Measurements from ENCODE around the gene GSPT1. TPM values are rescaled to one million over a fixed set of nuclear protein-coding genes. Genes with fewer than 3 reads are reported as not detected.
A peak's percentile ranks its signal among the peaks of the same experiment; 100 is the strongest.

The GSPT1 gene
- total RNA-seq, 8 experiments from 2014 or later: 37.9 to 157 (median 78.0) TPM

DNA sequence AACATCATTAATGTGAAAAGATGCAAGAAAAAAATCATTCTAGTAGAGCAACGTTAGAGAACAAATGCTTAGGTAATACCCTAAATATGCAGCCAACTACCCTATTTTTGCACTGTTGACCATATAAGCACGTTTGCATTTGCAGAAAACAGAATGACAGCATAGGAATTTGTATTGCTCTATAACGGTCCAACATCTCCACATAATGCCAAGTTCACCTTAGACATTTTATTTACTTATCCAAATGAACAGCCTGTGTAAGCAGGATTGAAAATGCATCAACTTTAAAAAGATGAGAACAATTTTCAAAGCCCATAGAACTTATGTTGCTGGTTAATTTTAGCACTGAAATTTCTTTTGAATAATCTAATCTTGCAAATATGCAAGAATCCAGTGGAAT, 45.4 kb downstream of the GSPT1 start:
- Histone ChIP-seq H3K4me3 (no peak overlapping the region), H3K27ac (no peak overlapping the region), H3K4me1 (replicated peaks in 1 of 2) (no peaks in the 10 kb centered on the region)
- in situ Hi-C loops (cut with MboI; ENCODE audit: low pct_unique_long_range_greater_than_20kb in 2 of 9, low sequenced_read_pairs in 9 of 9, unreplicated experiment in 9 of 9): no loop called here
- 5 to 95% (median 65%) methylated on average over 1 to 3 of the region's 3 CpGs; no CpG with 5 or more reads in 1 of the 10 experiments for WGBS, 10 experiments
- ATAC-seq (replicated peaks in 6 of 8): peak in 3 of 8 experiments; percentile 29 to 73 (median 48)

DNA sequence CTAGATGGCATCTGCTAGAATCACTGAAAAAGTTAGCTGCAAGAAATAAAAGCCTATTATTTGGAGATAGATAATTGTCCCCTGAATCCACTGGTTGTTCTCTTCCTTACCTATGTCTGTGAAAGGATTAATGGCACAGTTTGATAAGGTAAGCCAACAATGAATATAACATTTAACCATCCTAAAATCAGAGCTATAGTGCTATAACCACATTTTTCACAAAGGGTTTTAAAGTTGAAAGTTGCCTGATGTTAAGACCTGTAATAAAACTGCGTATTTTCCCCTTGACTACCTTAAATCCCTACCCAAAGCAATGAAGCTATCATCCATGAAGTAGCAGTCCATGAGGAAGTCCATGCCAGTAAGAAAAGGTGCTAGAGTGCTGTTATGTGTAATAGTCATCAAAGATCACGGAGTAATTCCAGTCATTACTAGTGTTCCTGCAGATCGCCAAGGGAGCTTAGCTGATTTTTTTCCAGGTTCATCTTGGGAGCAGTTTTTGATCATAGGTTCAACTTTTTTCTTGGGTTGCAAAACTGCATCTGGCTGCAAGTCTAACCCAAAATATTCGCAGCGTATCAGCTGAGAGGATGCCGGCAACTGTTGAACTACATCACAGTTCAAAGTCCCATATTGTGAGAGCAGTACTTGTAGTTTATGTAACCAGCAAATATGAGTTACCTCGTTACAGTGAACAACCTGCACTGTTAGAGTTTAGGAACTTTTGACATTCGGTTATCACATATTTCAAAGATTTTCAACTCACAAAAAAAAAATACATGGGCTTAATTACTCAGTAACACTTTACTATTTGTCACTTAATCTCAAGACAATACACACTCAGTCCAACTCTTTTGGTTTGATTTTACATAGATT, 46.2 kb downstream of the GSPT1 start:
- ATAC-seq (replicated peaks in 6 of 8): no peak
- in situ Hi-C loops (cut with MboI; ENCODE audit: low pct_unique_long_range_greater_than_20kb in 2 of 9, low sequenced_read_pairs in 9 of 9, unreplicated experiment in 9 of 9): no loop called here
- Histone ChIP-seq H3K27ac (no peak overlapping the region), H3K4me3 (no peak overlapping the region), H3K4me1 (replicated peaks in 1 of 2) (no peaks in the 10 kb centered on the region)
- 79 to 100% (median 91%) methylated on average over 2 to 7 of the region's 8 CpGs; no CpG with 5 or more reads in 1 of the 10 experiments for WGBS, 10 experiments

DNA sequence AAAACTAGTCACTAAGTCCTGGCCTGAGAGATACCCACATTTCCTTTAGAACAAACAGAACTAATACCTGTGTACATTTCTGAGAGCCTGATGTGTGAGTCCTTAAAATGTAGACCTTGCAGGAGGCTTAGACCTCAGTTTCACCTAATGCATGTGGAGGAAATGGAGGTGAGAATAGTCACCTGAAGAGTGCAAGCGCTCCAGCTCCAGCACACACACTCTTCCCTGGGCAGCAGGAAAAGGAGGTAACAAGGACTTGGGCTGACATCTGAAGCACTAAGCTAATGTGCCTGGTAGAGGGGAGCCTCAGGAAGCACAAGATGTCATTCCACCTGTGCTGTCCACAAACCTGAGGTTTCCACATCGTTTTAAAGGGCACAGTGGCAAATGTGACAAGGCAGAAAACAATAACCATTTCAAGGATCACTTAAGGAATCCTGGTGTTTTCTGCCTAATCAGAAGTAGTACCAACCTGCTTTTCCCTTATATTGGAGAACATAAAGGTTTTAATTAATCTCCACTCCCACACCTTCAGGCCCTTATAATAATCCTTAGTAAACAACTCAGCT, 47.3 kb downstream of the GSPT1 start:
- H3K27ac ChIP-seq: no peak overlapping the region
- no peak for ATAC-seq (replicated peaks in 6 of 8)
- in situ Hi-C loops (cut with MboI; ENCODE audit: low pct_unique_long_range_greater_than_20kb in 2 of 9, low sequenced_read_pairs in 9 of 9, unreplicated experiment in 9 of 9): no loop called here
- no peaks in the 10 kb centered on the region for H3K4me1 ChIP-seq (replicated peaks in 1 of 2)
- H3K4me3 ChIP-seq: no peak overlapping the region
- WGBS, 10 experiments: 80 to 100% (median 92%) methylated on average over 1 to 2 of the region's 2 CpGs; no CpG with 5 or more reads in 6 of the 10 experiments

DNA sequence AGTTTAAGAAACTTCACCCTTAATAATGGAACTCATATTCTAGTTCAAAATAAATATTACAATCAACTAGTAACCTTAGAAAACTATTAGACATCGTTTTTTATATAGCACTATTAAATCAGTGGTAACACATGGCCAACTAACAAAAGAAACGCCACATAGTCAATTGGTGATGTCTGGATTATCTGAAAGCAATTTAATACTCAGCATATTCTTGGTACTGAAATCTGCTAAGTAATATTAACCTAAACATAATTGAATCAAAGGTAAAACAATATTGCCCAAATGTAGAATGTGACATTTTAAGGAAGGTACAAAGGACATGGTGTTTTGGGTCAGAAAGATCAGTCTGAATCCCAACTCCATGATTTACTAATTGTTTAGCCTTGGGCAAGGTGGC, 53.3 kb downstream of the GSPT1 start:
- Histone ChIP-seq H3K4me3 (no peak overlapping the region), H3K27ac (no peak overlapping the region), H3K4me1 (replicated peaks in 1 of 2) (no peaks in the 10 kb centered on the region)
- in situ Hi-C loops (cut with MboI; ENCODE audit: low pct_unique_long_range_greater_than_20kb in 2 of 9, low sequenced_read_pairs in 9 of 9, unreplicated experiment in 9 of 9): no loop called here
- no peak for ATAC-seq (replicated peaks in 6 of 8)
- WGBS, 10 experiments: 14 to 100% (median 92%) methylated on average over 1 to 2 of the region's 2 CpGs; no CpG with 5 or more reads in 1 of the 10 experiments

DNA sequence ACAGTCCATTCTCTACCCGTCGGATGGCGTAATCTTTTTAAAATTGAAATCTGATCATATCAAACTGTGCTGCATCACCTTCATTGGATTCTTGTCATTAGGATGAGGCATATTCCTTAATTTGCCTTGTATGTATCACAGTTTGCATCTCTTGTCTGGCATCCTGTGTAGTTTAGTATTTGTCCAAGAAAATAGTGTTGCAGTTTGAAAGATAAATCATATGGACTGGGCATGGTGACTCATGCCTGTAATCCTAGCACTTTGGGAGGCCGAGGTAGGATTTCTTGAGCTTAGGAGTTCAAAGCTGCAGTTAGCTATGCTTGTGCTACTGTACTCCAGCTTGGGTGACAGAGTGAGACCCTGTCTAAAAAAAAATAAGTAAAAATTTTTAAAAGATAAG, 58.6 kb downstream of the GSPT1 start:
- Histone ChIP-seq H3K27ac (no peak overlapping the region), H3K4me3 (no peak overlapping the region), H3K4me1 (replicated peaks in 1 of 2) (peaks cover 3 to 5% of the 10 kb centered on the region in 2 donors)
- in situ Hi-C loops (cut with MboI; ENCODE audit: low pct_unique_long_range_greater_than_20kb in 2 of 9, low sequenced_read_pairs in 9 of 9, unreplicated experiment in 9 of 9): no loop called here
- WGBS, 10 experiments: 71 to 100% (median 100%) methylated on average over 1 to 4 of the region's 4 CpGs; no CpG with 5 or more reads in 2 of the 10 experiments
- peak in 3 of 8 experiments; percentile 17 to 52 (median 27) for ATAC-seq (replicated peaks in 6 of 8)

DNA sequence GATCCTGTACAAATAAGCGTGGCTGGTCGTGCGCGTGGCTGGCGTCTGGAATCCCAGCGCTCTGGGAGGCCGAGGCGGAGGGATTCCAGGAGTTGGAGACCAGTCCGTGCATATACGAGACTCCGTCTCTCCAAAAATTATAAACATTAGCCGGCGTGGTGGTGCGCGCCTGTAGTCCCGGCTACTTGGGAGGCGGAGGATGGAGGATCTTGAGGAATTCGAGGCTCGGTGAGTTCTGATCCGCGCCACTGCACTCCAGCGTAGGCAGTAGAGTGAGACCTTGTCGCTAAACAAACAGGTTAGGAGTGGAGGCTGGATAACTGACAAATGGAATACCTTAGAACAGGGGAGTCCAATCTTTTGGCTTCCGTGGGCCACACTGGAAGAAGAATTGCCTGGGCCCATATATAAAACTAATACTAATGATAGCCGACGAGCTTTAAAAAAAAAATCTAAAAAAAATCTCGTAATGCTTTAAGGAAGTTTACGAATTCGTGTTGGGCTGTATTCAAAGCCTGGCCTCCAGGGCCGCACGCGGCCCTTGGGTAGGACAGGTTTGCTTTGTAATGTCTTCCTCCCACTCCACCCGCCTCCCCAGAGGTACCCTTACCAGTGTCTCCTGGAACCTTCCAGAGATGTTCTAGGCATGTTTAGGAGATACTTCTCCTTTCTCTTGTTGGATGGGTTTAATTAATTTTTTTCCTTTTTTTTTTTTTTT, 63.5 kb downstream of the GSPT1 start:
- WGBS, 10 experiments: 20 to 95% (median 74%) methylated on average over 2 to 30 of the region's 33 CpGs; no CpG with 5 or more reads in 2 of the 10 experiments
- H3K27ac ChIP-seq: peak overlapping the region; percentile 82 to 98
- ATAC-seq (replicated peaks in 6 of 8): no peak
- peaks cover 11% of the 10 kb centered on the region in 2 donors for H3K4me1 ChIP-seq (replicated peaks in 1 of 2)
- H3K4me3 ChIP-seq: peak overlapping the region; percentile 60 to 97 (median 88)
- in situ Hi-C loops (cut with MboI; ENCODE audit: low pct_unique_long_range_greater_than_20kb in 2 of 9, low sequenced_read_pairs in 9 of 9, unreplicated experiment in 9 of 9): no loop called here

DNA sequence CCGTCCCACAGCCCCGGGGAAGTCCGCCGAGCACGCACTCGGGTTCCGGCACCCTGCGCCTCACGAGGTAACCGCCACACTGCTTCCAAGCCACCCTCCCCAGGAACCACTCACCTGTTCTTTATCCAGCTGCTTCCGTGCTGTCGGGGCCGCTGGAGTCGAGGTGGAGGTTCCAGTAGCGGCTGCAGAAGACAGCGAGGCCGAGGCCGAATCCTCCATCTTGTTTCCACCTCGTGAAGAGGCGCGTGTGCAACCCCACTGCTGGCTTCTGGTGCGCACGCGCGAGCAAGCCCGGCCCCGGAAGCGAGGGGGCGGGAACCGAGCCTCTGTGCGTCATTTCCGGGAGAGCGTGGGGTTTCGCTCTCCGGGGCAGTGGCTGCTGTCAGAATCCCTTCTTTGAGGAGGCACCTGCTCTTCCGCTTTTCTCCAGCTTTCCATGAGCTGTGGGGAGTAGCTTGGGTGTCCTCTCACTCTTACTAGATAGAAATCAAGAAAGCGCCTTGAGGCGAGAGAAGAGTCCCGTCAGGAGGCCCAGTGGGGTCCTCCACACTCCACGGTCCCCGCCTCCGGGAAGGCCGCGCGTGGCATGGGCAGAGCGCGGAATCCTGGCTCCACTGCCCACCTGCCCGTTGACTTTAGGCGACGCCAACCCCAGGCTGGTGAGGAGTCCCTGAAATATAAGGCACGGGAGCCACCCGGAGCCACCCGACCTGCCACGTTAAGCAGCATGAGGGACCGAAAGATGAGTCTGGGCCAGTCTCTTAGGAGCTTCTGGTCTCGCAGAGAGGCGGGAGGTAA, 64.3 kb downstream of the GSPT1 start, which contains the start of gene RSL1D1:
RSL1D1 (minus strand) TSS at position 249 of the 798 bp plus-strand sequence; CDS start at position 219, 30 bp downstream.
- H3K27ac ChIP-seq: peak within 1 kb of the TSS; percentile 82 to 98
- peak within 1 kb of the TSS; percentile 60 to 97 (median 88) for H3K4me3 ChIP-seq
- peak; percentile 89 to 97 (median 94) for ATAC-seq (replicated peaks in 6 of 8)
- H3K4me1 ChIP-seq (replicated peaks in 1 of 2): peaks cover 11% of the 10 kb centered on the region in 2 donors
- in situ Hi-C loops (cut with MboI; ENCODE audit: low pct_unique_long_range_greater_than_20kb in 2 of 9, low sequenced_read_pairs in 9 of 9, unreplicated experiment in 9 of 9): no loop called here
- 0 to 7% (median 1%) methylated on average over 3 to 13 of the region's 57 CpGs; no CpG with 5 or more reads in 4 of the 10 experiments for WGBS, 10 experiments

DNA sequence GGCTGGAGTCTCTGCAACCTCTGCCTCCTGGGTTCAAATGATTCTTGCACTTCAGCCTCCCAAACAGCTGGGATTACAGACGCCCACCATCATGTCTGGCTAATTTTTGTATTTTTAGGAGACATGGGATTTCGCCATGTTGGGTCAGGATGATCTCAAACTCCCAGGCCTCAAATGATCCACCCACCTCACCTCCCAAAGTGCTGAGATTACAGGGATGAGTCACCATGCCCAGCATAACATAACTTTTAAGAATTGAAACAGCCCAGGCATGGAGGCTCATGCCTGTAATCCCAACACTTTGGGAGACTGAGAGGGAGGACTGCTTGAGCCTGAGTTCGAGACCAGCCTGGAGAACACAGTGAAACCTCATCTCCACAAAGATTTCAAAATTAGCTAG, 66.9 kb downstream of the GSPT1 start:
- Histone ChIP-seq H3K27ac (no peak overlapping the region), H3K4me3 (no peak overlapping the region), H3K4me1 (replicated peaks in 1 of 2) (peaks cover 11% of the 10 kb centered on the region in 2 donors)
- ATAC-seq (replicated peaks in 6 of 8): no peak
- in situ Hi-C loops (cut with MboI; ENCODE audit: low pct_unique_long_range_greater_than_20kb in 2 of 9, low sequenced_read_pairs in 9 of 9, unreplicated experiment in 9 of 9): no loop called here
- 87 to 100% (median 100%) methylated on average over 1 to 3 of the region's 3 CpGs; no CpG with 5 or more reads in 7 of the 10 experiments for WGBS, 10 experiments

DNA sequence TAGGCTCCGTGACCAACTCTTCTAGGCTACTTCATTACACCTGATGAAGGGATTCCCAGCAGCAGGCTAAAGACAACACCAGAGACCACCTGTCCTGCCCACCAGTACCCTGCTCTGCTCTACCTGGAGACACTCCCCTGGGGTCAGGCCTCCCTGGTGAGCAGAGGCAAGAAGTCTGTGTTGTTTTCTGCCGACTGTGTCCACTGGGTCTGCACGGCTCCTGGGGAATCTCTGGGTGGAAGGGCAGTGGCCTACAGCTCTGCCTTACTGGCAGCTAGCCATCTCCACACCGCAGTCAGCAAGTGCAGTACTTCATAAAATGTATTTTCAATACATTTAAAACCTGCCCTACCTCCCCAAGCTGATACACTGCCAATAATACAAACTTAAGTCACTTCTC, 71.3 kb downstream of the GSPT1 start:
- no peak for ATAC-seq (replicated peaks in 6 of 8)
- no peaks in the 10 kb centered on the region for H3K4me1 ChIP-seq (replicated peaks in 1 of 2)
- in situ Hi-C loops (cut with MboI; ENCODE audit: low pct_unique_long_range_greater_than_20kb in 2 of 9, low sequenced_read_pairs in 9 of 9, unreplicated experiment in 9 of 9): no loop called here
- no peak overlapping the region for H3K4me3 ChIP-seq
- WGBS, 10 experiments: 60 to 100% (median 100%) methylated on average over 1 to 3 of the region's 4 CpGs; no CpG with 5 or more reads in 3 of the 10 experiments
- H3K27ac ChIP-seq: no peak overlapping the region

DNA sequence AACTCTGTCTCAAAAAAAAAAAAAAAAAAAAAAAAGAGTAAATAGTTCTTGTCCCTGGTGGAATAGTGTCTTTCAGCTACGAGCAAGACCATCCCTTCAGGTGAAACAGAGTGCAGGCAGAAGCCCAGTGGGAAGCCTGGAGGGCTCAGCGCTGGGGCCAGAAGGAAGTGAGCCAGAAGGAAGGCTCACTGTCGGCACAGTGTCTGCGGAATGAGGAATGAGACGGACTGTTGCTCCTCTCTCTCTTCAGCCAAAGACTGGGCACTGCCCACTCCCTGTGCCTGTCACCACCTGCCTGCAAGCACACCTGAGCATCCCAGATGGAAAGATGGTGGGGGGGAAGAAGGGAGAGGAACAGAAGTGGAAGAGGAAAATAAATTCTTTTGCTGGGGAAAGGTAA, 71.9 kb downstream of the GSPT1 start:
- in situ Hi-C loops (cut with MboI; ENCODE audit: low pct_unique_long_range_greater_than_20kb in 2 of 9, low sequenced_read_pairs in 9 of 9, unreplicated experiment in 9 of 9): no loop called here

DNA sequence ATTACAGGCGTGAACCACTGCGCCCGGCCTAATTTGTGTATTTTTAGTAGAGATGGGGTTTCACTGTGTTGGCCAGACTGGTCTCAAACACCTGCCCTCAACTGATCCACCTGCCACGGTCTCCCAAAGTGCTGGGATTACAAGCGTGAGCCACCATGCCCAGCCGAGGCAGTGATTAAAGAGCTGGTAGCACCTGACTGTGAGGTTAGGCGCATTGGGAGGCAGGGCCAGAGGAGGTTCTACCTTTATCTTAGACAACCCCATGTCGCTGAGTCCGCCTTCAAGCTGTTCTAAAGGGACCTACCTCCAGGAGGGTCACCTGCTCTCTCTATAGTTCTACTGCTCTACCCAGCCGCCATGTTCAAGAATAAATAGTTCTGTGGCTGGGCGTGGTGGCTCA, 72.5 kb downstream of the GSPT1 start:
- in situ Hi-C loops (cut with MboI; ENCODE audit: low pct_unique_long_range_greater_than_20kb in 2 of 9, low sequenced_read_pairs in 9 of 9, unreplicated experiment in 9 of 9): no loop called here
- H3K27ac ChIP-seq: no peak overlapping the region
- H3K4me1 ChIP-seq (replicated peaks in 1 of 2): no peaks in the 10 kb centered on the region
- WGBS, 10 experiments: 80 to 100% (median 96%) methylated on average over 1 to 7 of the region's 11 CpGs; no CpG with 5 or more reads in 2 of the 10 experiments
- ATAC-seq (replicated peaks in 6 of 8): no peak
- H3K4me3 ChIP-seq: no peak overlapping the region

More for the DNA sequence above, 71.9 kb downstream of the GSPT1 start:
- Histone ChIP-seq H3K4me3 (no peak overlapping the region), H3K4me1 (replicated peaks in 1 of 2) (no peaks in the 10 kb centered on the region), H3K27ac (no peak overlapping the region)
- WGBS, 10 experiments: 83 to 100% (median 99%) methylated on average over 1 to 5 of the region's 5 CpGs; no CpG with 5 or more reads in 2 of the 10 experiments
- ATAC-seq (replicated peaks in 6 of 8): no peak

DNA sequence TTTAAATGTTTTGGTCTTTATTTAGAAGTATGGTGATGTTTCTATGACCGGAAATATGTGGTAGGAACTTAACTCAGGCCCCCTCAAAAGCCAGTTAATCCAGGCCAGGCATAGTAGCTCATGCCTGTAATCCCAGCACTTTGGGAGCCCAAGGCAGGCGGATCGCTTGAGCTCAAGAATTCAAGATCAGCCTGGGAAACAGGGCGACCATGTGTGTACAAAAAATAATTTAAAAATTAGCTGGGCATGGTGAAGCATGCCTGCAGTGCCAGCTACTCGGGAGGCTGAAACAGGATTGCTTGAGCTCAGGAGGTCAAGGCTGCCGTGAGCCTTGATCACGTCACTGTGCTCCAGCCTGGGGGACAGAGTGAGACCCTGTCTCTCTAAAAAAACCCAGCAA, 74.7 kb downstream of the GSPT1 start:
- whole genome bisulfite sequencing, 10 experiments: 79 to 100% (median 98%) methylated on average over 1 to 7 of the region's 7 CpGs; no CpG with 5 or more reads in 1 of the 10 experiments
- no peak for ATAC-seq (replicated peaks in 6 of 8)
- Histone ChIP-seq H3K27ac (no peak overlapping the region), H3K4me3 (no peak overlapping the region), H3K4me1 (replicated peaks in 1 of 2) (peaks cover 0 to 5% of the 10 kb centered on the region in 2 donors)
- in situ Hi-C loops (cut with MboI; ENCODE audit: low pct_unique_long_range_greater_than_20kb in 2 of 9, low sequenced_read_pairs in 9 of 9, unreplicated experiment in 9 of 9): no loop called here
